HT1080 (cell line): ENCODE measurements around the gene WDR1. TPM values are rescaled to one million over a fixed set of nuclear protein-coding genes. Genes with fewer than 3 reads are reported as not detected.

Experiments
- DNase-seq: peaks from one replicate; pipeline ENCODE4 v3.0.0-alpha.2; 2015; ENCODE audit warnings: low read depth
- total RNA-seq: library from RNA; depleted of rRNA; stranded (reverse); fragments of >200 nt; shearing (Covaris generic); gene quantifications from 2 replicates; pipeline ENCODE4 v1.2.3, GENCODE V29; 2014

WDR1 gene
- total RNA-seq, 1 experiment from 2014 or later = 395 TPM

- no peak for DNase-seq
Observed at GRCh38 chr4:10074076-10074766, 42.4 kb downstream of the WDR1 start.

GRCh38 chr4:10072420-10073017 is 44.1 kb downstream of the WDR1 start:
- no peak for DNase-seq

GRCh38 chr4:10069075-10069642 is 47.4 kb downstream of the WDR1 start:
- no peak for DNase-seq

GRCh38 chr4:10066670-10067651 is 49.6 kb downstream of the WDR1 start:
- DNase-seq = no peak

GRCh38 chr4:10066206-10066605 is 50.4 kb downstream of the WDR1 start:
- no peak for DNase-seq

- peak; percentile 44 for DNase-seq
Observed at GRCh38 chr4:10063544-10064300, 52.9 kb downstream of the WDR1 start.

- DNase-seq = no peak
Observed at GRCh38 chr4:10061650-10062415, 54.8 kb downstream of the WDR1 start.

GRCh38 chr4:10058371-10058770 is 58.2 kb downstream of the WDR1 start:
- DNase-seq = no peak

GRCh38 chr4:10057023-10057395 is 59.6 kb downstream of the WDR1 start:
- no peak for DNase-seq

- DNase-seq = no peak
Observed at GRCh38 chr4:10056334-10057022, 60.1 kb downstream of the WDR1 start.

GRCh38 chr4:10055871-10056270 is 60.7 kb downstream of the WDR1 start:
- no peak for DNase-seq

- no peak for DNase-seq
Observed at GRCh38 chr4:10054571-10055041, 62.0 kb downstream of the WDR1 start.

GRCh38 chr4:10053635-10054453 is 62.8 kb downstream of the WDR1 start:
- no peak for DNase-seq

GRCh38 chr4:10051517-10052135 is 65.0 kb downstream of the WDR1 start:
- no peak for DNase-seq

GRCh38 chr4:10050721-10051120 is 65.9 kb downstream of the WDR1 start:
- no peak for DNase-seq

GRCh38 chr4:10050261-10050661 is 66.3 kb downstream of the WDR1 start:
- DNase-seq = no peak

- no peak for DNase-seq
Observed at GRCh38 chr4:10048941-10049697, 67.5 kb downstream of the WDR1 start.
